Gastrocnemius medialis (tissue), 4 donors: ENCODE measurements around the gene CGGBP1.

Experiments used
- POLR2A ChIP-seq, 2 donors: fragments of 450-650 bp; IDR thresholded peaks; one replicate each; pipeline ENCODE4 v1.6.1; 2017; ENCODE audit warnings: antibody characterized with exemption in 2 of 2, mild to moderate bottlenecking in 2 of 2, moderate library complexity in 2 of 2
- TF ChIP-seq, protein P1 (sequence below), 5 experiments: fragments of 450-650 bp in 3 of 5; fragments of 200-600 bp in 2 of 5; sonication (generic) in 2 of 5; IDR thresholded peaks in 4 of 5; conservative IDR thresholded peaks in 1 of 5; 1 replicate in 4 of 5; 2 replicates in 1 of 5; pipeline ENCODE4 v1.5.1; 2016 to 2019; ENCODE audit warnings: antibody characterized with exemption in 5 of 5, mild to moderate bottlenecking in 3 of 5, moderate library complexity in 3 of 5

DNA sequence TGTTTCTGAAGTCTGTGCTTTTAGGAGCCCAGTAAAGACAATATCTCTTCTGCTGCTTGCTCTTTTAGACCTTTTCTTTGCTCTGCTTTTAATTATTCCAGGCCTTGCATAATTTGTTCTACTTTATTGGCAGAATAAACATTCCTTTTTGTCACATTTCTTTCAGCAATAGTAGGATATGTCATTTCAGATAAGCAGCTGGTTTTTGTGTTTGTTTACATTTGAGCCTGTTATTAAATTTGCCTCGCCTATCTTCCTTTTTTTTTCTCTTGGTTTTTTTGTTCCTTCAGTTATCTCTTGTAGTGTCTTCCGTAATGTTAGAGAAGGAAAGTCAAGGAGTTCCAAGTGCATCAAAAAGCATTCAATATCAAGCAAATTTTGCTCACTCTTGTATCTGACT lies 16.7 kb upstream of the CGGBP1 start:
- TF ChIP-seq, protein P1, sequence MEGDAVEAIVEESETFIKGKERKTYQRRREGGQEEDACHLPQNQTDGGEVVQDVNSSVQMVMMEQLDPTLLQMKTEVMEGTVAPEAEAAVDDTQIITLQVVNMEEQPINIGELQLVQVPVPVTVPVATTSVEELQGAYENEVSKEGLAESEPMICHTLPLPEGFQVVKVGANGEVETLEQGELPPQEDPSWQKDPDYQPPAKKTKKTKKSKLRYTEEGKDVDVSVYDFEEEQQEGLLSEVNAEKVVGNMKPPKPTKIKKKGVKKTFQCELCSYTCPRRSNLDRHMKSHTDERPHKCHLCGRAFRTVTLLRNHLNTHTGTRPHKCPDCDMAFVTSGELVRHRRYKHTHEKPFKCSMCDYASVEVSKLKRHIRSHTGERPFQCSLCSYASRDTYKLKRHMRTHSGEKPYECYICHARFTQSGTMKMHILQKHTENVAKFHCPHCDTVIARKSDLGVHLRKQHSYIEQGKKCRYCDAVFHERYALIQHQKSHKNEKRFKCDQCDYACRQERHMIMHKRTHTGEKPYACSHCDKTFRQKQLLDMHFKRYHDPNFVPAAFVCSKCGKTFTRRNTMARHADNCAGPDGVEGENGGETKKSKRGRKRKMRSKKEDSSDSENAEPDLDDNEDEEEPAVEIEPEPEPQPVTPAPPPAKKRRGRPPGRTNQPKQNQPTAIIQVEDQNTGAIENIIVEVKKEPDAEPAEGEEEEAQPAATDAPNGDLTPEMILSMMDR (IDR thresholded peaks at IDR 0.05 in 4 of 5, conservative IDR thresholded peaks at IDR 0.05 in 1 of 5), result no peak
- TF ChIP-seq POLR2A (IDR thresholded peaks at IDR 0.05), result no peak
